GM12878 (cell line): ENCODE measurements around the gene MFAP1. TPM values are rescaled to one million over a fixed set of nuclear protein-coding genes. Genes with fewer than 3 reads are reported as not detected.

Experiments used
- CUX1 ChIP-seq: IDR thresholded peaks from 2 replicates; pipeline ENCODE4 v1.6.1; 2012; ENCODE audit warnings: improper control_type of control experiment, low read depth, low read length; ENCODE audit not compliant: insufficient replicate concordance
- EP300 ChIP-seq, 2 experiments: fragments of 150-350 bp in 1 of 2; IDR thresholded peaks; 2 replicates each; pipeline ENCODE4 v1.6.1; 2011 to 2012; ENCODE audit warnings: low read depth in 2 of 2, low read length in 2 of 2, borderline replicate concordance in 1 of 2, improper control_type of control experiment in 1 of 2, inconsistent platforms in 1 of 2; ENCODE audit not compliant: control insufficient read depth in 1 of 2
- HCFC1 ChIP-seq: fragments of 150-350 bp; IDR thresholded peaks from 2 replicates; pipeline ENCODE4 v1.6.1; 2014; ENCODE audit warnings: low read length
- KAT2A ChIP-seq: conservative IDR thresholded peaks from 2 replicates; pipeline ENCODE4 v1.6.1; 2011; ENCODE audit warnings: low read depth, low read length; ENCODE audit not compliant: control insufficient read depth
- RBBP5 ChIP-seq: fragments of 200-600 bp; sonication (generic); conservative IDR thresholded peaks from 2 replicates; pipeline ENCODE4 v1.6.1; 2016
- RELA ChIP-seq: fragments of 450-650 bp; IDR thresholded peaks from 2 replicates; pipeline ENCODE4 v1.8.0; 2014; ENCODE audit warnings: borderline replicate concordance; ENCODE audit not compliant: partially characterized antibody
- USF1 ChIP-seq: IDR thresholded peaks from 2 replicates; pipeline ENCODE4 v1.6.1; 2011; ENCODE audit warnings: borderline replicate concordance, low read depth, mild to moderate bottlenecking, moderate library complexity, mixed read lengths, low read length; ENCODE audit not compliant: insufficient read depth; ENCODE audit errors: extremely low read length
- polyA plus RNA-seq, 11 experiments: library from polyadenylated mRNA; depleted of rRNA in 4 of 11; unstranded in 6 of 11; stranded (reverse) in 5 of 11; fragments of >200 nt; fragmentation: Nextera tagmentation in 4 of 11; fragmentation: Illumina TruSeq in 1 of 11; extraction: Ambion mirVana in 4 of 11; extraction: Trizol in 1 of 11; gene quantifications; 1 replicate in 1 of 11; 2 replicates in 10 of 11; pipeline versions ENCODE4 v1.2.1 to v1.2.3, GENCODE V29; 2011 to 2016; ENCODE audit warnings: inconsistent platforms in 2 of 11, missing spikeins in 2 of 11, low read depth in 1 of 11
- total RNA-seq, 4 experiments: library from RNA; depleted of rRNA in 3 of 4; stranded (reverse); fragments of >200 nt in 3 of 4; fragmentation: Illumina TruSeq in 1 of 4; extraction: Trizol in 1 of 4; gene quantifications; 2 replicates each; pipeline versions ENCODE4 v1.2.1 to v1.2.3, GENCODE V29; 2013 to 2021

Gene MFAP1
- total and polyA plus RNA-seq, 10 of the 15 experiments (the other 5 are each of a cell fraction or from before 2014, with no cell fraction given) = 24.5 to 67.3 (median 47.4) TPM

- TF ChIP-seq CUX1 = no peak
- no peak for TF ChIP-seq USF1
- no peak for TF ChIP-seq RBBP5
- no peak for TF ChIP-seq KAT2A
- no peak for TF ChIP-seq HCFC1
- no peak for TF ChIP-seq RELA
- peak; percentile 85 to 94; a peak in 3 of 4 replicates for TF ChIP-seq EP300 (IDR thresholded peaks at IDR 0.05; ENCODE audit: borderline replicate concordance in 1 of 2, control insufficient read depth in 1 of 2, low read depth in 2 of 2, low read length in 2 of 2)
- TF ChIP-seq, all 136 proteins: peak for 45
Measured at GRCh38 chr15:43808960-43809678, 15.4 kb downstream of the MFAP1 start (continued).
